C1 segment of cervical spinal cord (tissue), 14 donors: Measurements from ENCODE around the gene NF1.
"Not testable (repeated sequence)": the region's sequence is repeated elsewhere in the genome, so short reads cannot be mapped to it uniquely, and the experiment has no call there.

ENCODE experiments used
- DNase-seq, 14 donors: peaks; one replicate each; lab custom pipeline; 2025; lab: John Stamatoyannopoulos, UW

The NF1 gene

DNA sequence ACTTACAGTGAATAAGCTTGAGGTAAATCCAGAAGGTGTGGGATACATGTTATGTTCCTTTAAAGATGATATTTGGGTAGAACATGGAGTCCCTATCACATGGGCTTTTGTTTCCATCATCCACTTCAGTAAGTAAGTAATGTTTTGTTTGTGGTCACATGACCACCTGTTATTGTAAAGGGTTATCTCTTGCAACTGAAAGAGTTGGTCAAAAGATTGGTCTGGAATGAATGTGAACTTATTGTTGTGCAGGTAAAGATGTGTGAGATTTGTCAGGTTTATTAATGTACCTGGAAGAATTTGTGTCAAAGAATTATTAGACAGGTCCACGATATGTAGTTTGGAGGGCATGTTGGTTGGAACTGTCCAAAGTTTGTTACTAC is 200.7 kb downstream of the NF1 start:
- no peak for DNase-seq

DNA sequence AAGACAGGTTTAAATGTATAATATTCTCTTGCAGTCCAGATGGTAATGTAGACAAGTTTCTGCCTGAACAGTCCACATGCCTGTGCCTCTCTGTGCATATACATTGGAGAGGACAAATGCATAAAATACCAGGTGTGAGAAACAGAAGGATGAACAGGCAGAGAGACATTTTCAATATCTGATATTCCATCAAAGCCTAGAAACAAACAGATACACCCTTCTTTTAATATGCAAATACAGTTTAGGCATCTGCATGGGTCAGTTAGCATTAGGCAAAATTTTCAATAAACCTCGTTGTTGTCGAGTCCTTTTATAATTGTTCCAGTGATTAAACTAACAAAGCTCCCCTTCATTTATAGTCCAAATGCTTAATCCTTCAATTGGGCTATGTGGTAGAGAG is 201.4 kb downstream of the NF1 start:
- DNase-seq = peak in 2 of 14 donors; percentile 43 to 56

DNA sequence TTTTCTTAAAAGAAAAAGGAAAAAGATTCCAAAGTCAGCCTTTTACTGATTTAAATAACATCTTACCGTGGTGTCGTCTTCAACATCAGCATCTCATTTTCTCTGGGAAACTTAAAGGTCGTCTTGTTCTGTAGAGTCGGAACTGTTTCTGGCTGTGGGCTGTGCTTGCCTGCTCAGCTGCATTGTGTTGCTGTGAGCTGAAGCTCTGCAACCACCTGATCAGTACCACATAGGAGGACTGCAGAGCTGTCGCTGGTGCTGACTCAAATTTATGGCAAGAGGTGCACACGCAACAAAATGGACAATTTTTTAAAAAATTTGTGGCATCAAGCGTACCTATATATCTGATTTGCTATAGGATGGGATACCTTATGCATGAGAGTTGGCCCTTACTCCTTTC is 202.3 kb downstream of the NF1 start, which contains the start of gene OMG:
OMG (minus strand) TSS at position 150 of the 400 bp plus-strand sequence. CDS start 908 bp downstream, outside the sequence.
- peak in 9 of 14 donors; percentile 11 to 61 (median 42) for DNase-seq

DNA sequence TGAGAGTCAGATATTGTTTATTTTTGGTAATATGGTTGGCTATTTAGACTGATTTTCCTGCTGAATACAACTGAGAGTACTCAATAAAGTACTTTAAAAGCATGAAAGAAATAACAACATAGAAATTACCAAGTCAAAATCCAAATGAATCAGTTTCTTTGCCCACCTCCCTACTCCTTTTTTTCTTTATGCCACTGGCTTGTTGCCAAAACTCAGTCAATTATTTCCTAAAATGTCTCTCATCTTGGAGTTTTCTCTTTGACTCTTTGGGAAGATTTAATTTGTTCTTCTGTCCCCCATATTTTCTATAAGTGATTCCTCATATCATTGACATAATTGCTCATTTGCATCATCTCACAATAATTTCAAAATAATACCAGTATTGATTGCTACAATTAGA is 204.8 kb downstream of the NF1 start:
- no peak for DNase-seq

DNA sequence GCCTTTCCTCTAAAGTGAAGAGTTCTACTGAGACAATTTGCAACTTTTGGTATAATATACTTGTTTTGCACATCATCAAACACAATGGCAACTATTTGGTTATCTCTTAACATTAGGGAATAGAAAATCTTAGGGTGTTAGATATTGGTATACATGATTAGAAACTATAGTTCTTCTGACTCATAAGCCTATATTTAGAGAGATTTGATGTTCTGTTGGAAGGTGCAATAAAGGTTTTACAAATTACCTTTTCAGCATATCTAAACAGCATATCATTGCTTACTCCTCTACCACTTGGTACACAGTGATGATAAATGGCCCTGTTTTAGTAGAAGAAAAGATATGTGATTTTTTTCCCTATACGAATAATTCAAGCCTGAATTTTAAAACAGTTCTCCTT is 212.9 kb downstream of the NF1 start:
- no peak for DNase-seq

DNA sequence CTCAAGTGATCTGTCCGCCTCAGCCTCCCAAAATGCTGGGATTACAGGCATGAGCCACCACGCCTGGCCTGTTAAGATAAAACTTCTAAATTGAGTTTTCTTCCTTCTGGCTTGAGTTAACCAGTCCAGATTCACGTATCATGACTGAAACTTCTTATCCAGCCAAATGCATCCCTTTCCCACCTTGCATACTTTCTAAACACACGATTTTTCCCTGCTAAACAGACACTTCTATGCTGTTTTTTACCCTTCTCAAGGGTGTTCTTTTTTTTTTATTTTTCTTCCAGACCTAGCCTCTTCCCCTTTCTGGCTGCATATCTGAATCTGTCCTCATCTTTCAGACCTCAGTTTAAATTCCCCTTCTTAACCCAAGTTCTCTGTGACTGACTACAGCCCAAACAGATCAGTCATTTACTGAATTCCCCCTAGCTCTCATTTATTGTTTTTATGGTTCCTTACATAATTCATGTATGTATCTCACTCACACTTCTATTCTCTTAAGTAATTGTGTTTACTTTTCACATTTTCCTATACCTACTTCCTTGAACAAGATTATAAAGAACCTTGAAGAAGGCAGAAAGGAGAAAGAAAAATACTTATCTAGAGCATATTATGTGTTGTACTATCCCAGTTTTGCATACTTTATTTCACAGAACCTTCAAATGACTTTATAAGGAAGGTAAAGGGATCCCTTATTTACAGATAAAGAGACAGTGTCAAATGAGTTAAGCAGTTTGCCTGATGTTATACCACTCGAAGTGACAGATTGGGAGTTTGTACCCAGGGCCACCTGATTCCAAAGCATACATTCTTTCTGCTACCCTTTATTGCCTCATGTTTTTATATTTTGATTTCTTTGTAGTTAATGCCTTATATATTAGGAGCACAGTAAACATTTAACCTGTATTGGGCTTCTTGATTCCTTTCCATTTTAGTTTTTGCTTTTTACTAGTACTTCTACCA is 213.9 kb downstream of the NF1 start:
- DNase-seq = no peak

DNA sequence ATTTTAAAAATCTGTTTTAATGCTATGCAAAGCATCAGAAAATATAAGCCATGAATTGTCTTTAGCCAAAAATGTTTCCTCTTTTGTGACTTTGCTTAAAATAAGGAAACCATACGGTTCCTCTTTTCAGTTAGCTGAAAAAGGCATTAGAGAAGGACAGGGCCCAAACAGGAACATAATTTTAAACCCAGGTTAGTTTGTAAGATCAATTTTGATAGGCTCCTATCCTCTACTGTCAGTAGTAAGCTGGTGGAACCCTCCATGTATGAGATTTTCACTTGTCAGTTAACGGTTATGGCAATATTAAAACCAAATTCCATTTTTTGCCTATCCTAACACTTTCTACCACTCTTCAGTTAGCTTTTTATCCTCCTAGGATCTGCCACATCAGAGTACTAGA is 214.8 kb downstream of the NF1 start:
- DNase-seq = no peak

DNA sequence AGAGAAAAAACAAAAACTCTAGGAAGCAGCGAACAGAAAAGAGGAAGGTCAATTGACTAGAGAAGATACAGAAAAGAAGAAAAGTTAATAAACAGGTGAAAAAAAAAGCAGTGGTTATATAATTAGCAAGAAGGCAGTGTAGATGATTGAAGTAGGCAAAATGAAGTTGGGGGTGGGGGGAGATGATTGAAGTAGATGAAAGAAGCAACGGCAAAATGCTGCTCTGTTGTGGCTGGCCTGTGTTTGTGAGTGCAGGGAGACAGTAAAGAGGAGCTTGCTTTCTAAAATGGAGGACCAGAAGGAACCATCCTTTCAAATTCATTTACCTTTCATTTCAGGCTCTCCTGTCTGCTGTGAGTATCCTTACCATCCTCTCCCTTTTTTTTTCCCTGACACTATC is 215.5 kb downstream of the NF1 start:
- no peak for DNase-seq

DNA sequence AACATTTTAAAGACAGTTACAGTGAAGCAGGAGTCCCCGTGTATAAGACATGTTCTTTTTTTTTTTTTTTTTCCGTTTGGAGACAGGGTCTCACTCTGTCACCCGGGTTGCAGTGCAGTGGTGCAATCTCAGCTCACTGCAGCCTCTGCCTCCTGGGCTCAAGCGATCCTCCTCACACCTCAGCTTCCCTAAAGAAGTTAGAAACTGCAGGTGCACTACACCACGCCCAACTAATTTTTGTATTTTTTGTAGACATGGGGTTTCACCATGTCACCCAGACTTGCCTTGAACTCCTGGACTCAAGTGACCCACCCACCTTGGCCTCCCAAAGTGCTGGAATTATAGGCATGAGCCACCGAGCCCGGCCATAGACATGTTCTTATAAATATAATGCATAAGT is 216.1 kb downstream of the NF1 start:
- no peak for DNase-seq

DNA sequence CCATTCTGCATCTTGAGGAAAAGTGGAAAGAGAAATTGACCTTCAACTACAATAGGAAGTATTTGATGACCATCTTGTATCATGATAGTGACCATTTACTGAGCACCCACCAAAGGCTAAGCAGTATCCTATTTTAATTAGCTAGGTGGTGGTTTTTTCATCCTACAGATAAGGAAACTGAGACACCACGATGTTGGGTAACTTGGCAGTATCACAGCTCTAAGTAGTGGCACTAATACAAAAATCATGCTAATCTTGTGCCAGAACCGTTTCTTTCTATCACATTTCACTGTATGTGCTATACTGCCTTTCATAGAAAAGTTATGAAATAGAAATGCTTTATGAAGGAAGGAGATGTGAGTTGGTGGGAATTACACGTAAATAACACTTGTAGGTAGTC is 216.7 kb downstream of the NF1 start:
- no peak for DNase-seq

DNA sequence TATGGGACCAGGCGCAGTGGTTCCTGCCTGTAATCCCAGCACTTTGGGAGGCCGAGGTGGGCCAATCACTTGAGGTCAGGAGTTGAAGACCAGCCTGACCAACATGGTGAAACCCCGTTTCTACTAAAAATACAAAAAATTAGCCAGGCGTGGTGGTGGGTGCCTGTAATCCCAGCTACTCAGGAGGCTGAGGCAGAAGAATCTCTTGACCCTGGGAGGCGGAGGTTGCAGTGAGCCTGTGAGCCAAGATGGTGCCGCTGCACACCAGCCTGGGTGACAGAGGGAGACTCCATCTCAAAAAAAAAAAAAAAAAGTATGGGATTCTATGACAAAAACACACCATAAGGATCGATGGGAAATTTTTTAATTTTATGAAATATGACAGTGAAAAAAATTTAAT is 217.4 kb downstream of the NF1 start:
- not testable (repeated sequence) for DNase-seq

DNA sequence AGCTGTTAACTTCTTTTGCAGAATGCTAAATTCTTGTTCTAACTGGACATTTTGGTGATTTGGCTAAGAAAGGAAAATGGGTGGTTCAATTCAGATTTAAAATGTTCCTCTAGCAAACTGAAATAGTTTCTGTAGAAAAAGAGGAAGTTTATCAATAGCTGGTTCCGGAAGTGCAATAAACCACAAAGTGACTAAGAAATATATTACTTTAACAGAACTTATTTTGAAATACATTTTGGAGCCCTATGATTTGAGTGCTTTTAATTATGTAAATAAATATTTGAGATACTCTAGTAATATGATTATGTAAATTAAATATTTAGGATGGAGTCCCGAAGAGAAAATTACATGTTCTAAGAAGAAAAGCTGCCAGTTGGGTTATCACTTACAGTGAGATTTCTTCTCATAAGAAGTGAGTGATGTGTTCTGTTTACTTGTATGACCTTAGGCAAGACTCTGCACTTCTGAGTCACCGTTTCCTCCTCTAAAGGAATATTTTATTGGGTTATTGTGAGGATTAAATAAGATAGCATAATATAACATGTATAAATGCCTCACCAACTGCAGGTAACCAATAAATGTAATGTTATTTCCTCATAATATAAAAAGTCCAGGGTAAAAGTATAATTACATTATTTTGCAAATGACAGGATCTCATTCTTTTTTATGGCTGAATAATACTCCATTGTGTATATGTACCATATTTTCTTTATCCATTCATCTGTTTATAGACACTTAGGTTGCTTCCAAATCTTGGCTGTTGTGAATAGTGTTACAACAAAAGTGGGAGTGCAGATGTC is 219.4 kb downstream of the NF1 start, which contains the start of gene EVI2B:
EVI2B (minus strand) TSS at position 73 of the 800 bp plus-strand sequence. CDS start 8,445 bp downstream, outside the sequence.
- no peak for DNase-seq

DNA sequence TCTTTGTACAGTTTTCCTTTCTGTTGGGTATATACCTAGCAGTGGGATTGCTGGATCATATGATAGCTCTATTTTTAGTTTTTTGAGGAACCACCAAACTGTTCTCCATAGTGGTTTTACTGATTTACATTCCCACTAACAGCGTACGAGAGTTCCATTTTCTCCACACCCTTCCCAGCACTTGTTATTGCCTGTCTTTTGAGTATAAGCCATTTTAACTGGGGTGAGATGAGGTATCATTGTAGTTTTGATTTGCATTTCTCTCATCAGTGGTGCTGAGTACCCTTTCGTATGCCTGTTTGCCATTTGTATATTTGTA is 220.0 kb downstream of the NF1 start:
- DNase-seq = no peak

DNA sequence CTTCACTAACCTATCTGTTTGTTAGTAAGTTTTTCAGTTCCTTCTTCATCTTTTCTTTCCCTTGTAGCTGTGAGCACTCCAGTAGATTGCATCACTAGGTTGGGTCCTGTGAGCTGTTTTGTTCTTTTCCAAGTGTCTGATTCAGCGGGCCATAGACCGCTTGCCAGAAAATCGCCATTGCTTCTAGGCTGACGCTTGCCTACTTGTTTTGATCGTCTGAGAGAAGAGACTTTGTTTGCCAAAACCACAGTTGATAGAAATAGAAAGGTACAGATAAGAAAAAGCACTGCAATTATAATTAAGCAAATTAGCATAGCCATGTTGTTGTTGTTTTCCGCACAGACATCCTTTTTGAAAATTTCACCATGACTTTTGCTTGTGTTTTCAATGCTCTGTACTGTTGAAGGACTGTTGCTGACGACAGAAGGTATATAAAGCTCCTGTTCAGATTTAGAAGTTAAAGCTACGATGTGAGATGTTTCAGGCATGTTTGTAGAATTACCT is 223.6 kb downstream of the NF1 start:
- DNase-seq = peak in 11 of 14 donors; percentile 27 to 82 (median 60)

DNA sequence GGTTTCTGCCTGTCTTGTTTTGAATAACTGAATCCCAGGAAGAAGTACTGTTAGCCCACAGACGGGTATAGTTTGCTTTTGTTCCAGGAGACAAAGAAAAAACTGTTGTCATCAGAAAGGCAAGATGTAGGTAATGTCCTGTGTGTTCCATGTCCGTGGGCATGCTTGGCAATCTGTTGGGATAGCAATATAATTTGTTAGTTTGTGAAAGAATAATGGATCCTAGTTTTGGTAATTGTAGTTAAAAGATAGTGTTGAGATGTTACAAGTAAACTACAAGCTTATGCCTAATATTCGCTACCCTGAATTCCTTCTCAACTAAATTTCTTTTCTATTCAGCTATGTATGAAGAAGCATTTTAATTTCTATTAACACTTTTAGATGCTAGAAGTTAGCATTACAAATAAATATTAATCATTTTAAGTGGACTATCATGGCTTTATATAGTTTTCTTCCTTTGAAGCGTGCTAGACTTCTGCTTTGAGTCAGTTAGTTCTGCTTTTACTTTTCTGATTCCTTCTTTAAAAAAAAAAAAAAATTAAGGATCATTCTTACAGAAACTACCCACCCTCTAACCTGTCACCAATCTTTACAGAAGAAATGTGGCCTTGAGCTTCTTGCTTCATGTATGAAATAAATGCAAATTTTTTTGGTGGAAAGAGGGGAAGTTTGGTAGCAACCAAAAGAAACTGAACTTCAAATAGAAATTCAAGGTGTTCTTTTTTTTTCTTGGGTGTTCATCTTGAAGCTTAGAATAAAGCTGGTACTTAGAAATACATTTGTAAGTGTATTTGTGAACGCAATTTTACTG is 224.3 kb downstream of the NF1 start:
- peak in 2 of 14 donors; percentile 37 to 77 for DNase-seq

DNA sequence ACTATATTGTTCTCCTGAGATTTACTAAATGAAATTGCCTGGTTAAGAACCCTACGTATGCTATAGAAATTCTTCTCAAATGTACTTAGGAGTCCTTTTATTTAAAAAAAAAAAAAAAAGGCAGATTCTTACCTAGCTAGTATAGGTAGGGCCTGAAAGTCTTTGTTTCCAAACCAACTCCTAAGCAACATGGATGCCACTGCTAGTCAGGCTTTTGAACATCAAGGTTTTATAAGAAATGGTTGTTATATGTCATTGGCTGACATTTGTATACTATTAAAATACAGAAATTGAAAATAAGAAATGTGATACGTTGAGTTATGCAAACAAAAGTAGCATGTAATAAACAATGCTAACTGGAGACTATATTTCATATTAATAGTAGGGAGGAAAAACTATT is 225.5 kb downstream of the NF1 start:
- no peak for DNase-seq

DNA sequence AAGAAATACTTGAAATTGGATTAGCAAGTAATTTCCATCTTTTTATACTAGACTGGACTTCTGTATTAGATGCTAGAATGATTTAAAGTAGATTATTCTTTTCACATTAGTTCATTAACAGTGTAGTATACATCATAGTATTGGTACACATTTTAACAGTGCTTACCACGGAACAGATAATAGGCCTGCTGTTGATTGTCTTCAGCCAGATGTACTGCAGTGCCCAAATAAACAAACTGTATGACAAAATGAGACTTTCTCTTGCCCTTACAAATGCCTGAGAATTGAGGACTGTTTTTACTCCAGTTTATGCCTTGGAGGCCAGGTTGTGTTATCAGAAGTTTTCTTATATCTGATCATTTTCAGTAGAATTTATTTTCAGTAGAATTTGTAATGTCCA is 226.0 kb downstream of the NF1 start:
- DNase-seq = peak in 1 of 14 donors; percentile 19

DNA sequence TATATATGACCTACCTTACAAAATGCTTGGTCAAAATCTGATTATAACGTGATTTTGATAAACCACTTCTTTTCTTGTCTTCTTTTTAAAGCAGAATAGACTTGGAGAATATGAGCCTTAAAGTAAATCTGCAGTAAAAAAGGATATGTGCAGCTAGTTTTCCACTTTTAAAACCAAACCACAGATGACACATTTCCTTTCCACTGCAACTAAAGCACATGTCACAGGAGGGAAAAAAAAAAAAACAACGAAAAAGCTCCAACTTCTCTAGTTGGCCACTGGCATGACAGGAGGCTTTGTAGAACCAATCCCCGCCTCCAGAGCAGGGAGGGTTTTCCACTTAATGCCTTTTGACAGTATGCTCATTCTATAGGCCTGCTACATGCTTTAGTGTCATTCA is 226.7 kb downstream of the NF1 start, which contains the start of gene EVI2A:
EVI2A (minus strand) TSS at position 142 of the 400 bp plus-strand sequence. CDS start 2,609 bp downstream, outside the sequence.
- peak in 8 of 14 donors; percentile 7 to 47 (median 24) for DNase-seq

DNA sequence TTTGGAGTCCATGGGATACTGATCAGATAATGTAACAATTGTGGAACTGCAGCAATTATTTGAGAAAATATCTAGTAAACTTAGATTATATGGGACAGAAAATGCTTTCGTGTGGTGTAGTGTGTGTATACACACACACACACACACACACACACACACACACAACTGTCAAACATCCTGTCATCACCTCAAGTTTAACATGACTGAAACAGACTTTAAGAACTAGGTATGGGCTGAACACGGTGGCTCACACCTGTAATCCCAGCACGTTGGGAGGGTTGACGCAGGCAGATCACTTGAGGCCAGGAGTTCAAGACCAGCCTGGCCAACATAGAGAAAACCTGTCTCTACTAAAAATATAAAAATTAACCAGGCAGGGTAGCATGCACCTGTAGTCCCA is 227.2 kb downstream of the NF1 start:
- DNase-seq = no peak

DNA sequence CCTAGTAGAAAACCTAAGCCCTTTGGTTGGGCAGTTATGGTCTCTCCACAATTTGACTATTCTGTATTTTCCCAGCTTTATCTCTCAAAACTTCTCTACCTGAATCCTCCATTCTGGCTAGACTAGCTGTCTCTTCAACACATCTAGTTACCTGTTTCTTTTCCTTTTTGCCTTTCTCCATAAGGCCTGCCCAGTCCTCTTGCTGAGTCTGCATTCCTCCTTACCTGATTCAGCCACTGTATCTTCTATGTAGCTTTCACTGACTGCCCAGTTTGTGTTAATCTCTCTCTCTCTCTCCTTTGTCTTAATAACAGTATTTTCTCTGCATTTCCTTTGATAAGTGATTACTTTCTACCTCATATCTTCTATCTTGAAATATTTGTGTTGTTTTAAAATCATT is 228.8 kb downstream of the NF1 start:
- no peak for DNase-seq

DNA sequence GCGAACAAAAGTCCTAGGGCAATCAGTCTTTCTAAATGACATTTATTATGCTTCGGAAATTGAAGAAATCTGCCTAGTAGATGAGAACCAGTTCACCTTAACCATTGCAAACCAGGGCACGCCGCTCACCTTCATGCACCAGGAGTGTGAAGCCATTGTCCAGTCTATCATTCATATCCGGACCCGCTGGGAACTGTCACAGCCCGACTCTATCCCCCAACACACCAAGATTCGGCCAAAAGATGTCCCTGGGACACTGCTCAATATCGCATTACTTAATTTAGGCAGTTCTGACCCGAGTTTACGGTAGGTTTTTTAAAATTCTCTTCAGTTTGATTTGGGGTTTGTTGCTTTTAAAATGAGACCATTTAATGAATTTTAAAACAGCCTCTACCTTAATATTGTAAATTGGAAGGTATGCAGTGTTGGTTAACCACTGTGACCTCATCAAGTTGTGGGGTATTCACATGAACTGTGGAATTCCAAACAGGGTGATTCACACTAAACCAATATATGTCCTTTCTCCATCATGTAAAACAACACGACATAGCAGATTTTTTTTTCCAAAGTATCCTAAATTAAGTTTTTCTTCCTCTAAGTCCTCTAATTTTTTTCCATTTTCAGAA is 232.9 kb downstream of the NF1 start:
- DNase-seq = no peak
